ENCODE results near the gene SAFB2.

Gene SAFB2

GRCh38 chr19:5666921-5667610 is 44.5 kb upstream of the SAFB2 start:
- TF ChIP-seq SIN3A (IDR thresholded peaks at IDR 0.05; ENCODE audit: borderline replicate concordance, insufficient read depth, low read length) = no peak
- no peak for TF ChIP-seq REST (IDR thresholded peaks at IDR 0.05; ENCODE audit: insufficient read depth in 1 of 2, low read depth in 2 of 2, low read length in 2 of 2)
- no peak for TF ChIP-seq POLR2AphosphoS5 (IDR thresholded peaks at IDR 0.05; ENCODE audit: low read depth, low read length)
- TF ChIP-seq TAF1 (IDR thresholded peaks at IDR 0.05; ENCODE audit: borderline replicate concordance, insufficient read depth, low read length) = no peak
- no peak for TF ChIP-seq FOXP2 (optimal IDR thresholded peaks at IDR 0.05; ENCODE audit: borderline replicate concordance, extremely low read depth, extremely low read length, insufficient read depth)

GRCh38 chr19:5665781-5666513 is 43.4 kb upstream of the SAFB2 start:
- TF ChIP-seq SIN3A (IDR thresholded peaks at IDR 0.05; ENCODE audit: borderline replicate concordance, insufficient read depth, low read length) (0 out of 2 replicates have a peak, but pooled peaks have one; percentile 49), FOXP2 (optimal IDR thresholded peaks at IDR 0.05; ENCODE audit: borderline replicate concordance, extremely low read depth, extremely low read length, insufficient read depth) (no peak), POLR2AphosphoS5 (IDR thresholded peaks at IDR 0.05; ENCODE audit: low read depth, low read length) (no peak)

DNA sequence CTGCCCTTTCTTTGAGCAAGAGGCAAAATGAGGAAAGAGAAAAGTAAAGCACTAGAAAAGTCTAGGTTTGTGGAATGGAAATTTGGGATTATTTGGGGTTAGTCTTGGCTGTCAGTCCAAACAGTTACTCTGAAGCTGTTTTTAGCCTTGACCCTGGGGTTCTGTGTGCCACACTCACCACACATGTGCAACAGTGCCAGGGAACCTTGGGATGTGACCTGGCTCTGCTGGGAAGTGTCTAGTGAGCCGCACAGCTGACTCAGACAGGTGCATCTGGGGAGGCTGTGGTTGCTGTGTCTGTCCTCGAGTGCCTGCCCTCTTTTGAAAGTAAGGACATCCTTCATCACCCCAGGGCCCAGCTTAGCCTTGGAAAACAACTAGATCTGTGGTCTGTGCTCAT is 41.9 kb upstream of the SAFB2 start:
- TF ChIP-seq REST (IDR thresholded peaks at IDR 0.05; ENCODE audit: insufficient read depth in 1 of 2, low read depth in 2 of 2, low read length in 2 of 2) (no peak), TAF1 (IDR thresholded peaks at IDR 0.05; ENCODE audit: borderline replicate concordance, insufficient read depth, low read length) (no peak), POLR2AphosphoS5 (IDR thresholded peaks at IDR 0.05; ENCODE audit: low read depth, low read length) (no peak), FOXP2 (optimal IDR thresholded peaks at IDR 0.05; ENCODE audit: borderline replicate concordance, extremely low read depth, extremely low read length, insufficient read depth) (no peak), SIN3A (IDR thresholded peaks at IDR 0.05; ENCODE audit: borderline replicate concordance, insufficient read depth, low read length) (no peak)

DNA sequence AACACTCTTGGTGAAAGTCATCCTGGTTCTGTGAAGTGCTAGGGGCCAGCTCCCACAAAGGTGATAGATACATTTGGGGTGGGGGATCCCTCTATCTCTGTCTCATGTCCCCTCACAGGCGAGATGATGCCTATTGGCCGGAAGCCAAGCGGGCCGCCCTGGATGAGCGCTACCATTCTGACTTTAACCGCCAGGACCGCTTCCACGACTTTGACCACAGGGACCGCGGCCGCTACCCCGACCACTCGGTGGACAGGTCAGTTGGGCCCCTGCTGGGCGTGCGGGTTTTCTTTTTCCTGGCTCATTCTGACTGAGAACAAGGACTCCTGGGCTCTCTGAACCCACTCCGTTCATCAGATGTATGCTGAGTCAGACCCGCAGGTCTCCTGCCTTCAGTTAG is 41.3 kb upstream of the SAFB2 start:
- TF ChIP-seq REST (IDR thresholded peaks at IDR 0.05; ENCODE audit: insufficient read depth in 1 of 2, low read depth in 2 of 2, low read length in 2 of 2) (no peak), FOXP2 (optimal IDR thresholded peaks at IDR 0.05; ENCODE audit: borderline replicate concordance, extremely low read depth, extremely low read length, insufficient read depth) (no peak), TAF1 (IDR thresholded peaks at IDR 0.05; ENCODE audit: borderline replicate concordance, insufficient read depth, low read length) (no peak), SIN3A (IDR thresholded peaks at IDR 0.05; ENCODE audit: borderline replicate concordance, insufficient read depth, low read length) (no peak), POLR2AphosphoS5 (IDR thresholded peaks at IDR 0.05; ENCODE audit: low read depth, low read length) (no peak)

- TF ChIP-seq REST (IDR thresholded peaks at IDR 0.05; ENCODE audit: insufficient read depth in 1 of 2, low read depth in 2 of 2, low read length in 2 of 2) (no peak), POLR2AphosphoS5 (IDR thresholded peaks at IDR 0.05; ENCODE audit: low read depth, low read length) (no peak), FOXP2 (optimal IDR thresholded peaks at IDR 0.05; ENCODE audit: borderline replicate concordance, extremely low read depth, extremely low read length, insufficient read depth) (no peak), SIN3A (IDR thresholded peaks at IDR 0.05; ENCODE audit: borderline replicate concordance, insufficient read depth, low read length) (no peak), TAF1 (IDR thresholded peaks at IDR 0.05; ENCODE audit: borderline replicate concordance, insufficient read depth, low read length) (no peak)
Measured at GRCh38 chr19:5661483-5661882, 38.9 kb upstream of the SAFB2 start.

All from PFSK-1 (cell line).